ENCODE results near the gene EMILIN3. TPM values are rescaled to one million over a fixed set of nuclear protein-coding genes. Genes with fewer than 3 reads are reported as not detected.

Gene EMILIN3
- total RNA-seq, 1 experiment from 2014 or later, result 5.9 TPM

DNA sequence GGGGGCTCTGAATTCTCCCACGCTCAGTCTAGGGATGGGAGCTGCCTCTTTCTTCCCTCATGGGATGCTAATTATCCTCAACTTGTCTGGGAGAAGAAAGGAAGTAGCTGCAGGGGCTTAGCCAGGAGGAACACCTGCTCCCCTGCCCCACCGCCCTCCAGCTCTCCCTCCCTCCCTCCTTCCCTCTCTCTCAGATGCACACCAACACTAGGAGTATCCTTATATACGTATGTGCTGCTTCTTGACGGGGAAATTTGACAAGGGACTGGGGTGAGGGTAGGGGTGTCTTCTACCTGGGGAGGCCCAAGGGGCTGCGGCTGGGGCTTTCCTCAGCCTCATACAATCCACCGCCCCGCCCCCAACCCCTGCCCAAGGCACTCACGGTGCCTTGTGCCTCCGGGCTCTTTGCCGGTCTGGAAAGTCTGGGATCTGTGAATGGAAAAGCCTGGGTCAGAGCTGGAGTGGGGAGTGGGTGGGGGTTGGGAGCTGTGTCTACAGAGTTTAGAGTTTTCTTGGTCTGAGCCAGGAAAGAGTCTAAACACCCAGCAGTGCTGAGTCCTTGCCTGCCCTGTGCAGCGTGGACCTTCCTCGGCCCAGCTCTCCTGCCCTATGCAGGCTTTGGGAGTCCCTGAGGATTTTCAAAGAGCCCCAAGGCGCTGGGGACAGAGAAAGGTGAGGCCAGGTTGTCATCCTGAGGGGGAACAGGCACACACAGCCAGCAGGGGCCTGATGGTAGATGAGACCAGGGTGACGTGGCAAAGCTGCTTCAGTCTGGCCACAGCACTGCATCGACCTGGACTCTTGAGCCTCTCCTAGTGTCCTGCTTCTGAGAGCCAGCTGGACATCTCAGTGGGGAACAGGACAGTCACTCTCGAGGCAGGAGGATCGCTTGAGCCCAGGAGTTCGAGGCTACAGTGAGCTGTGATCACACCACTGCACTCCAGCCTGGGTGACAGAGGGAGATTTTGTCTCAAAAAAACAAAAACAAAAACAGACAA, 29.3 kb upstream of the EMILIN3 start:
- Histone ChIP-seq H3K27me3 (ENCODE audit: insufficient read depth, low read length) (no peaks in the 10 kb centered on the region), H3K27ac (ENCODE audit: insufficient read length, low read depth, low read length) (no peak overlapping the region), H2AFZ (ENCODE audit: low read length) (no peak overlapping the region), H3K4me1 (ENCODE audit: insufficient read depth, low read length) (peaks cover 8% of the 10 kb centered on the region; the same call in 1 of the 2 replicates), H3K4ac (ENCODE audit: low read depth, low read length) (no peak overlapping the region), H3K18ac (ENCODE audit: insufficient read length, low read depth, low read length) (no peak overlapping the region), H3K79me2 (ENCODE audit: insufficient read depth, low read length) (no peaks in the 10 kb centered on the region), H2BK120ac (ENCODE audit: low read depth, low read length, poor library complexity, severe bottlenecking) (no peak overlapping the region), H3K23ac (ENCODE audit: insufficient read length, low read depth, low read length) (no peak overlapping the region), H3K79me1 (ENCODE audit: insufficient read depth, low read depth, low read length, poor library complexity, severe bottlenecking) (no peaks in the 10 kb centered on the region), H3K23me2 (ENCODE audit: insufficient read length, low read depth, low read length, poor library complexity, severe bottlenecking) (no peaks in the 10 kb centered on the region), H2BK20ac (ENCODE audit: low read depth, low read length, poor library complexity, severe bottlenecking) (no peak overlapping the region), H2BK12ac (ENCODE audit: insufficient read length, low read depth, low read length) (no peak overlapping the region), H3K9me3 (ENCODE audit: control insufficient read depth, low read depth, low read length) (no peaks in the 10 kb centered on the region), H2BK15ac (ENCODE audit: low read depth, low read length) (no peak overlapping the region), H3K14ac (ENCODE audit: insufficient read depth, low read length) (peak overlapping the region; percentile 61), H2AK5ac (ENCODE audit: insufficient read length, low read length) (no peak overlapping the region), H4K91ac (ENCODE audit: insufficient read length, low read depth, low read length) (no peak overlapping the region), H4K20me1 (ENCODE audit: control insufficient read depth, insufficient read depth, insufficient read length) (no peaks in the 10 kb centered on the region), H3T11ph (ENCODE audit: low read length) (no peak overlapping the region), H3K56ac (ENCODE audit: insufficient read length, low read depth, low read length) (no peak overlapping the region), H3K9ac (ENCODE audit: extremely low read depth, insufficient read length, low read length) (no peak overlapping the region), H4K8ac (replicated peaks; ENCODE audit: insufficient read length, low read depth, low read length) (no peak overlapping the region), H3K4me2 (ENCODE audit: insufficient read depth, insufficient read length, low read length) (no peak overlapping the region), H4K5ac (ENCODE audit: insufficient read length, low read depth, low read length) (no peak overlapping the region), H2BK5ac (ENCODE audit: insufficient read length, low read length) (no peak overlapping the region)
- Mint-ChIP-seq H3K27ac (peak overlapping the region in 1 of 3 experiments; percentile 55; a peak in 3 of 7 replicates), H3K4me3 (no peak overlapping the region; a peak in 1 of 5 replicates), H3K4me1 (peaks cover 19 to 22% of the 10 kb centered on the region in 2 experiments), H3K27me3 (ENCODE audit: low read depth) (no peaks in the 10 kb centered on the region; the same call in 1 of the 2 replicates), H3K36me3 (ENCODE audit: insufficient read depth in 1 of 3, low read depth in 3 of 3) (no peaks in the 10 kb centered on the region), H3K9me3 (no peaks in the 10 kb centered on the region)
- TF ChIP-seq, protein P1, sequence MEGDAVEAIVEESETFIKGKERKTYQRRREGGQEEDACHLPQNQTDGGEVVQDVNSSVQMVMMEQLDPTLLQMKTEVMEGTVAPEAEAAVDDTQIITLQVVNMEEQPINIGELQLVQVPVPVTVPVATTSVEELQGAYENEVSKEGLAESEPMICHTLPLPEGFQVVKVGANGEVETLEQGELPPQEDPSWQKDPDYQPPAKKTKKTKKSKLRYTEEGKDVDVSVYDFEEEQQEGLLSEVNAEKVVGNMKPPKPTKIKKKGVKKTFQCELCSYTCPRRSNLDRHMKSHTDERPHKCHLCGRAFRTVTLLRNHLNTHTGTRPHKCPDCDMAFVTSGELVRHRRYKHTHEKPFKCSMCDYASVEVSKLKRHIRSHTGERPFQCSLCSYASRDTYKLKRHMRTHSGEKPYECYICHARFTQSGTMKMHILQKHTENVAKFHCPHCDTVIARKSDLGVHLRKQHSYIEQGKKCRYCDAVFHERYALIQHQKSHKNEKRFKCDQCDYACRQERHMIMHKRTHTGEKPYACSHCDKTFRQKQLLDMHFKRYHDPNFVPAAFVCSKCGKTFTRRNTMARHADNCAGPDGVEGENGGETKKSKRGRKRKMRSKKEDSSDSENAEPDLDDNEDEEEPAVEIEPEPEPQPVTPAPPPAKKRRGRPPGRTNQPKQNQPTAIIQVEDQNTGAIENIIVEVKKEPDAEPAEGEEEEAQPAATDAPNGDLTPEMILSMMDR (conservative IDR thresholded peaks at IDR 0.05), result no peak
- no CpG with 5 or more reads among the region's 18 CpGs for WGBS (ENCODE audit: extremely low coverage, insufficient read length, low lambda C conversion rate)
- peak; percentile 55 for DNase-seq
